CD1c-positive myeloid dendritic cell (primary cell): ENCODE data around the gene ERI3.
A peak's percentile ranks its signal among the peaks of the same experiment; 100 is the strongest.

Experiments used
- DNase-seq: peaks from one replicate; pipeline ENCODE4 v3.0.0-alpha.2; 2016; ENCODE audit errors: extremely low spot score

Gene ERI3

DNA sequence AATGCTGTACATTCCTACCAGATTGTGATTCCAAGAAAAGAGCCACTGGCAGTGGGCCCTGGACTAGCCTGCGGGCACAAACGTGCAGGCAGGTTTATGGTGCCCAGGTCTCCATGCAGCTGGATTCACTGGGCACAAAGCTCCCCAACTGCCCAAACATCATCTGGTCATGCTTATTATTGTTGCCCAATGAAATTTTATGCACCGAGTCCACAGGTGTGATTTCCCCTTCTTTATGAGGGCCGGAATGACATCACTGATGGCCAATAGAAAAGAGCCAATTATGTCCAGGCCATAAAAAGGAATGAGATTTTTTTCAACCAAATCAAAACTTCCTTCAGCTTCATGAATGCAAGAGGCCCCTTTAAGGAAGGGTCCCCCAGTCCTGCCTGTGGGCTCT, 66.2 kb downstream of the ERI3 start:
- DNase-seq: no peak

DNA sequence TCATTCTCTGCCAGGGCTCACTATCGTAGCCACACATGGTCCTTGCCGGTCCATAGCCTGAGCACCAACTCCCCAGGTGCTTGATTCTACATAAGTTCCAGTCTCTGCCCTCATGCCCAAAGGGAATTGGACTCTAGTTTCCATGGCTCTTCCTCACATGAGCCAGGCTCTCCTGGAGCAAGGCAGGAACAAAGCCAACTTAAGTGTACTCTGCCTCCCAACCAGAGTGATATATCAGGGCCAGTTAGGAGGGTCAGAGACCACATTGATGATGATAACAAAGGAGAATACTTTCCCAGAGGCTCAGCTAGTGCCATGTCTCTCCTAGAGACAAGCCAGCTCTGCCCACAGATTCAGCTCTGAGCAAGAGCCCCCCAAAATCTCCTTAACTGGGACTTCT, 70.9 kb downstream of the ERI3 start:
- DNase-seq: no peak

DNA sequence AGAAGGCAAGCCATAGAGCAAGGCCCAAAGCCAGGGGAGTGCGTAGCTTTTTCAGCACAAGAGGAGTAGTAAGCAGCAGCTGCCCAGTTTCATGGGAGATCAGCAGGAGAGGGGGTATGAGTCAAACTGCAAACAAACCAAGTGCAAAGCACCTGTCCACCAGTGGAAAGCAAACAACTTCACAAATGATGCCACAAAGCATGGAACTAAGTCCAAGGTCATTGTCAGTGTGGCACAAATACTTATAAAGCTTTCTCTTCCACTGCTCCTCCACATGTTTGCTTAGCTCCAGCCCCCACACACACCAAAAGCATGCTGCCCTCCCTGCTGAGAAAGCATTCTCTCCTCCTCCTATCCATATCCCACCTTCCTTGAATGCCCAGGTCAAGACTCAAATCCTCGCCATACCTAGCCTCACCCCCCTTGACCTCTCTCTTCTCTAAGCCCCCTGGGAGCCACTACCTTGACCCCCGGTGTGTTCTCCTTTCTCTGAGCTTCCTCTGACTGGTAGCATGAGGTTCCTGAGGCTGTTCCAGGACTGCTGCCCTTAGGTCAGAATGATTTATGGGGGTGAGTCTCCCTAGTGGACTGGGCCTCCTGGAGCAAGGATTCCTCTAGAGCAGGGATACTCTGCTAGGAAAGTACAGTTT, 71.4 kb downstream of the ERI3 start:
- no peak for DNase-seq

DNA sequence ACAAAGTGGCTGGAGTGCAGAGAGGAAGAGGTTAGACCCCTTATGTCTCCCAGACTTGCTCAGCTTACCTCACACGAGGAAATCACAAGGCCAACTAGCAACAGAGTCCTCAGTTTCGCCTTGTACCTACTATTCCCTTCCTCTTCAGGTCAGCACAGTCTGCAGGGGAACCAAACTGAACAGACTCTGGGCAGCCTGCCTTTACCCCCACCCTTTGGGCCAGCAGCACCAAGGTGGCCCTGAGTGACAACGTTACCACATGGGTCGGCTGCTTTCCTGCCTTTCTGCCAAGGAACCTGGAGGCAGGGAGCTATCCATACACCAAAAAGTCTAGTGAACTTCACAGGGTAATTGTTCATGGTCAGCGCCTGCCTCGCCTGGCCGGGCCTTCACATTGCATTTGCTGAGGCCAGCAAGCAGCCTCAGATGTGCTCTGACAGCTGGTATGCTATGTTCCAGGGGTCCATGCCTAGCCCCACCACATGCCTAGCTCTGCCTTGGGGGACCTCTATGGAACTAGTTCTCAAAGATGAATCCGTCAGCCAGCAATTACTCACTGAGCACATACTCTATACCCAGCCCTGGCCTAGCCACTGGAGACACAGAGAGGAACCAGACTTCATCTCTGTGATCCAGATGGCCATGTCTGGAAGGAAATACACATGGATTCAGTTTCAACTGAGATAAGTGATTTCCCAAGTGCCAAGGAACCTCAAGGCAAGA, 72.2 kb downstream of the ERI3 start:
- peak; percentile 4 for DNase-seq

DNA sequence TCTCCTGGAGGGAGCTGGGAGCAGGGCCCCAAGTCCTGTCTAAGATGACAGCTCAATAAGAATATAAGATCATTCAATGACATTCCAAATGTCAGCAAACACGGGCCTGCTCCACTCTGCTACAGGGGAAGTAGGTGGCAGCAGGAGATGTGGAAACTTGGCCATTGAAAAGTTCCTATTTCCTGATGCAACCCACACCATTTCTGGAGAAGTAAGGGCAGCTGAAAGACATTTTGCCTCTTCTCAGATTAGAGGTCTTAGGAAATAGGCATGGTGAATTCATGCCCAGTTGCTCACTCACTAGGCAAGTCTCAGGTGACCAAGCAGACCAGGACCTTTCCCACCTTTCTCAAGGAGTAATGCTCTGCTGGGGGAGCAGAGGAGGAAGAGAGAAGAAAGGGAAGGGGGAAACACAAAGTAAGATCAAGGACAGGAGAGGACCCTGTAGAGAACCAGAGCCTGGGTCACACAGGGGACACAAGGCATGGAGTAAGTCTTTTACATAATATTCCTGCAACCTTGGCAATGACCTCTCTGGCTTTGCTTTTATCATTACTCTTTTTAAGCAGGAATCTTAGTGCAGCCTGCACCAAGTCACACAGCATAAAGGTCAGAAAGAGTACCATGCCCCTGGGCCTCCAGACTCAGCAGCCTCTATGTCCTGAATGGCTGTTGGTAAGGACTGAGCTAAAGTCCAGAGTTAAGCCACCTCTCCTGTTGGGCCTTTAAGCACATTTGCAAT, 72.9 kb downstream of the ERI3 start:
- peak; percentile 66 for DNase-seq

DNA sequence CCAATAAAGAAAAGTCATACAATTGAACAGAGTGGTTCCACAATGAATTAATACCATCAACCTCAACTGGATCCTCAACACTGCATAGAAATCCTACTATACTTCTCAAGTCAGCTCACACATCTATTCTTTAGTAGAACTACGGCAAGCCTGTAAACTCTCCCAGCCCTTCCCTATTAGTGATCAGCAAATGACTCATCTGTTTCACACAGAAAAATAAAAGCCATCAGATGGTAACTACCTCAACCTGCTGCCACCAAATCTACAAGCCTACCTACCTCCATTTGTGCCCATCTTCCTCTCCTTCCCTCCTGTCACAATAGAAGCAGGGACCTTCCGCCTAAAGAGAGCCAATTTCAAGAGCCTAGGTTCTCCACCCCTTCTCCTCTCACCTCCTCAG, 78.2 kb downstream of the ERI3 start:
- DNase-seq: no peak

DNA sequence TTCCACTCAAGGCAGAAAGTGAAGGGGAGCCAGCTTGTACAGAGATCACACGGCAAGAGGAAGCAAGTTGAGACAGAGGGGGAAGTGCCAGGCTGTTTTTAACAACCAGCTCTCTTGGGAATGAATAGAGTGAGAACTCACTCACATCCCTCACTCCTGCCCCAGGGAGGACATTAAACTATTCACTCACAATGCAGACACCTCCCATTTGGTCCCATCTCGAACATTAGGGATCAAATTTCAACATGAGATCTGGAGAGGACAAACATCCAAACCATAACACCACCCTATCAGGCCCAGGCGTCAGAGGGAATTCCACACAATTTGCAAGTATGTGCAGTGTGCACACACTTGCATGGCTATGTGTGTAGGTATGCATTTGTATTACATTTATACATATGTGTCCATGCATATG, 79.1 kb downstream of the ERI3 start:
- peak; percentile 31 for DNase-seq

DNA sequence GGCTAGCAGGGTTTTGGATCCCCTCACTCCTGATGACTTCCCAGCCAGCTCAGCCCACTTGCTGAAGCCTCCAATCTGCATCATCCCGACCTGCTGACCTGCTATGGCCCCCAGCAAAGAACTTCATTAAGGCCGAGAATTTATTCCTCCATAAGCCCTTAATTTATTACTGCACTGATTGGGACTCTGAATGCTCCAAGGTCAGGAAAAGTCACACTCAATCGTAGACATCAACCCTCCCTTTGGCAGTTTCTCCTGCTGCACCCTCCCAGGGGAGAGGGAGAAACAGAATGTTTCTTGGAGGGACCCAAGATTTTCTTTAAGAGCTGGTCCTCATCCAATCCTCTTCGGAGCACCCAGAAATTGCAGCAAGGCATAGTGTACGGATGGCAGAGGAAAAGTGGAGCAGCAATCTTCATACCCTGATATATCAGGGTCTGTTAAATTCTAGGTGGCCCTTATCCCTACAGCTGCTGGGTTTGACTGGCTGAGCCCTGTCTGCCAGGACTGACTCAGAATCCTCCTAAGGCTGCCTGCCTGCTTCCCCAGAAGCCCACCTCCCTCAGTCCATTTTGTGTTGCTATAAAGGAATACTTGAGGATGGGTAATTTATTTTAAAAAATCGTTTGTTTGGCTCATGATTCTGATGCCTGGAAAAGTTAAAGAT, 79.6 kb downstream of the ERI3 start:
- DNase-seq: no peak

DNA sequence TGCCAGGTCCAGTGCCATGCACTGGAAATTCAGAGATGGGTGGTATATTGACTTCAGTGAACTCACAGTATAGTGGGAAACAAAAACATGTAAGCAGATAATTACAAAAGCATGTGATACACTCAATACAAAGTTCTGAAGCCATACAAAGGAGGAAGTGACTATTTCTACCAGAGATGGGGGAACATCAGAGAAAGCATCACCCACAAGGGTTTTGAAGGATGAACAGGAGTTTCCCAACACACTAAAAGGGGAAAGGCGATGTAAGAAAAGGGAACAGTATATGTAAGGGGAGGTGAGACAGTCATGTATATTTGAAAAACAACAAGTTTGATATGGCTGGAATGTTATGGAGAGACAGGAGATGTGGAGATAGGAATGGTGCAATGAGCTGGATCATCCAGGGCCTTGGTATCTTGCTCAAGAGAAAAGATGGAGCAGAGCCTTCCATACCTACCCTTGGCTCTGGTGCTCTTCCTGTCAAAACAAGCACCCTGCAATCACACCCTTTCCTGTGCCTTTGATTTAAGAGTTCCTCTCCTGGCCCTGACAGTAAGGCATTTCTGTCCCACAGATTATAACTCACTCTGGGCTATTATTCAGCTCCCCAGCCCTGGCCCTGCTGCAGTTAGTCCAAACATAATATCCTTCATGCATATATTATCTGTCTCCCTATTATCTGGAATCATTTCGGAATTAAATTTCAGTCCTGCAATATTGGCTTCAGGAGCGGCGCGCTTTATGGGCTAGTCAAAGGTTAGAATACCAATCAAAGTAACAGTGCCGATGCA, 81.3 kb downstream of the ERI3 start:
- no peak for DNase-seq

DNA sequence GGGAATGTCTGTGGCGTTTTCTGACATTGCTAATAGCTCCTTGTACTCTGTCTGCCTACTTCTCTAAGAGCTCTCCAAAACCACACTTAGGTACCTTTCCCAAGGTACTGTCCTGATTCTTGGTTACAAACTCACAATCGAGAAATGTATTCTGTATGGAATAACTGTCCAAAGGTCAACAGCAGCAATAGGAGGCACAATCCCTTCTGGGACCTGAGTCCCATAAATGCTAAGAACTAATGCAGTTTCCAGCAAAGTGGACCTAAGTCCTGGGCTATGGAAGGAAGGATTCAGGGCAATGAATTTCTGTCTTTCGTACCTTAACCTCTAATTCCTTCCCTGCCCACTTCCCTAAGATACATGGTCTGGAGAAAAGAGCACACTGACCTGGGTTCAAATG, 82.1 kb downstream of the ERI3 start:
- no peak for DNase-seq

DNA sequence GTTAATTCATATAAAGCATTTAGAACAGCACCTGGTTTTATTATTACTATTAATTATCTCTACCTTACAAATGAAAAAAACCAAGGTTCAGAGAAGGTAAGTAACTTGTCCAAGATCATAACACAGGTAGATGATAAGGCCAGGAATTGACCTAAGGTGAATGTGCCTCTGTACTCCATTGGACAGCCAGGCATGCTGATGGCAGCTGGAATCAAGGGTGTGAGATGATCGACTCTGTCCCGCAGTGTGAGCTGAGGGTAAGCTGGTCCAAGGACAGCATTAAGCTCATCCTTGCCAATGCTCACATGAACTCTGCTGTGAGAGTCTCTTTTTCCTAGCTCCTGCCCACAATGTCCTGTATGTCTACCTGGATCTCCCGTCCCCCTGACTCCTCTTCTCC, 83.4 kb downstream of the ERI3 start:
- DNase-seq: no peak

DNA sequence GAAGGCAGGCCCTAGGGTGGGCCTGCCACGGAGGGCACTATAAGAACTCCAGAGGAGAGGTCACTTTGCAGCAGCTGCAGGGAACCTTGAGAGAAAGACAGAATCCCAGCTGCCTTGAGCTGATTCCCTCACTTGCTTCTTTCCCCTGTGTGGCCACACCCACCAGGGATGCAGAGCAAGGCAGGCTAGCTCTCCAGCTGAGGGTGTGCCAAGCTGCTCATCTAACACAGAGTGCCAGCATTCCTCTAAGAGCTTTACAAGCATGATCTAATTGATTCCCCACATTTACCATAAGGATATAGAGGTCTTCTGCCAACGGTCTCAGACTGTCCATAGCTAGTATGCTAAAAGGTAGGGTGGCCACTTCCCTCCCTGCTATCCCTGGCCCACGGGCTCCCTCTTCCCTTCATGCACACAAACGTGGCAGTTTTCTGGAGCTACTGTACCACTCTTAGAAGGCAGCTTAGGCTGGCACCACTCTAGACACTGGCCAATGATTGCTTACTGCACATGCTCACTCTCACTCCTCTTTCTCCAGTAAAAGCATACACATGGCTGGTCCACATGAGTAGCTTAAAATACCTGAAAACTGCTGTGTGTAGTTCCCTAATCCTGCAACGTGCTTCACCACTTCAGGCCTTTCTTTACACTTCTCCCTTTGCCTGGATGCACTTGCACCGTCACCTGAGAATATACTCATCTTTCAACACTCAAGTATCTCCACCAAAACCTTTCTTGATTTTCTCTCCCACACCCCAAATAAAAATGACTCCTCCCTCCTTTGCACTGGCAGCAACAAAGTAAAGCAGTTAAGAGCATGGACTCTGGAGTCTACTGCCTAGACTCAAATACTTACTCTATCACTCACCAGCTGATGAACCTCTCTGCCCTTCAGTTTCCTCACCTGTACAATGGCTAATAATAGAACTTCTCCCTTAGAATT, 84.1 kb downstream of the ERI3 start:
- DNase-seq: no peak

DNA sequence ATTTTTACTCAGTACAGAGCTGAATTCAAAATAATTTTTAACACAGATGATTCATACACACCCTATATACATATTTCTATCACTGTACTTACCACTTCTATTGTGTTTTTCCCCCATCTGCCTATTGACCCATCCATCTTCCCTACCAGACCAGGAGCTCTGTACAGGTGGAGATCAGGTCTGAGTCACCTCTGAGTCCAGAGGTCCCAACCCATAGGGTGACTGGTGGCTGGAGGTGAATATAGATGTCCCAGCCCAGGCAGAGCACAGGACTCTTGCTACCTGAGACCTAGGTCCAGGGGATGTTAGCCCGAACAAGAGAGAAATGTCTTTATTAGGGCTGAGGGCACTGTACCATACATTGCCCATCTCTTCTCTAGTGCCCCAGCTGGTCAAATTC, 87.0 kb downstream of the ERI3 start:
- DNase-seq: no peak

DNA sequence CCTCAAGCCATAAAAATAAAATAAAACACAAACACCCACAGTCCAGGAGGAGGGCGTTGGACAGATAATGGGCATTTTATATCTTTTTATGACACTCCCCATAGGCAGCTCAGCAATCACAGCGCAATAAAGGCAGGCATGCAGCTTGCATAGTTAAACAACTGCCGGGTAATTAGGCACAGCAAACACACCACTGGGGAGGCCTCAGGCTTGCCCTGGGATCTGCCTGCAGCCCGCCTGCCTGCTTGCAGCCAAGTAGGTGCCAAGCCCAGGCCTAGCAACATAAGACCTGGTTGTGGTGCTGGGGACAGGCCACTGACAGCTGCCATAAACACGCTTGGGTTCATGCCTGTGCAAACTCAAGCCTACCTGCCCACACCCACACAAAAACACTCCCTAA, 87.6 kb downstream of the ERI3 start:
- no peak for DNase-seq

DNA sequence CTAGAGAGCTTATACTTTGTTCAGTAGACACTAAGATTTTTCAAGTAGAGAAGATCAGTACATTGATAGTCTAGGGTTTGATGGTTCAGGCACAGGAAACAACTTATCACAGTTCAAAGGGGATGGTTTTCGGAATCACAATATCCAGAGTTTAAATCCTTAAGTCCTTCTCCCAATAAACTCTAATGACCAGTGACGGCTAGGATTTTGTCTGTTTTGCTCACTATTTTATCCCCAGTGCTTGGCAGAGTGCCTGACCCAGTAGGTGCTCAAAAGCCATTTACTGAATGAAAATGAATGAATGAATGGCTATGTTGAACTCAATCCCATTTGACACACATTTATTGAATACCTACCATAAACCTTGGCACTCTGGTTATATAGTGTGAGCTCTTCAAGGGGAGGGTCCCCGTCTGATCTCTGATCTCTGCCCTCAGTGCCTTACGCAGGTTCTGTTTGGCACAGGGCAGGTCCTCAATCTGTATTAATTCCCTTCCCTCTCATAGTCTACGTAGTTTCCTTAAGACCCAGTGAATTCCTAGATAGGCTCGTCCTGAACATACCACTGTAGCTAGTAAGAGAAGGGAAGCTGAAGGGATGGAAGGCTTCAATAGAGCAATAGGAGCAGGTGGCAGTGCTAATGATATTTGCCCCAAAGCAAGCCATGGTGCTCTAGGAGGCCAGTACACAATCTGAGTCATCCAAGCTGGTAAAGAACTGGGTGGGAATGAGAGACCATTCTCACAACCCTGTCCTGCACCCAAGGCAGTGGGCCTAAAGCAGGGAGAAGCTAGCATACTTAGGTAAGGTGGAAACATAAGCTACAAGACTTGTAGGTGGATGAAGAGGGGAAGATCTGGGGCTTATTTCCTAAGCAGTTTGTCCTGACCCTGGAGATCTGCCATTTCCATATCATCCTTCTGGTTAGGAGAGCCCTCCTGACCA, 88.4 kb downstream of the ERI3 start:
- DNase-seq: no peak

DNA sequence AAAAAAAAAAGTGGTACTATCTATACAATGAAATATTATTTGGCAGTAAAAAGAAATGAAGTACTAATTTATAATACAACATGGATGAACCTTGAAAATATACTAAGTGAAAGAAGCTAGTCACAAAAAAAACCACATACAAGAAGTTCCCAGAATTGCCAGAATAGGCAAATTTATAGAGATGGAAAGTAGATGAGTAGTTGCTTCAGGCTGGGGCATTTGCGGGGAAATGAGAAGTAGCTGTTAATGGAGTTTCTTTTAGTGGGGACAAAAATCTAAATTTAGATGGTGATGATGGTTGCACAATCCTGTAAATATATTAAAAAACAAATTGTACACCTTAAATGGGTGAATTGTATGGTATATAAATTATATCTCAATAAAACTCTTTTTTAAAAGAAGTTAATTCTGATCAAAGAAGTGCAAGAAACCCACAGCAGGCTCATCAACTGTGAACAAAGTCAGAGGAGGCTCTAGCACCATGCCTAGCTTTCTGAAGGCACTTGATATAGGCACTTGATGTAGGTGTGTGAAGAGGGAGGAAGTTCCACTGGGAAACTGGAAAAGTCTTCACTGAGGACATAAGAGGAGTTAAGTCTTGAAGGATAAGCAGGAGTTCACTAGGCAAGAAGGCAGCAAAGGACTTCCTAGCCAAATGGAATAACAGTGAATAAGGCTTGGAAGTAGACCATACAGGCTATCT, 89.2 kb downstream of the ERI3 start:
- no peak for DNase-seq

DNA sequence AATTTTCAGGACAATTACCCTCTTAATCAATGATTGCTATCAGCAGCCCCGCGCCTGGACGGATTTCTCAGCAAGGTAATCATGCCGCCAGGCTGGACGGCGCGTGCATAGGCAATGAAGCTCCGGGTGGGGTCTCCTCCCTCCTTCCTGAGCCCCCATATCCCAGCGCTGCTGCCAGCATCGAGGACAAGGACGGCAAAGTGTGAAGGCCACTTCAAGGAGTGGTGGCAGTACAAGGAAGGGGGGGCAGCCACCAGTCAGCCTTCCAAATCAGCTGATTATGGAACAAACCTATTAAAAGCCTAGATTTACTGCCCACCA, 90.6 kb downstream of the ERI3 start:
- no peak for DNase-seq

DNA sequence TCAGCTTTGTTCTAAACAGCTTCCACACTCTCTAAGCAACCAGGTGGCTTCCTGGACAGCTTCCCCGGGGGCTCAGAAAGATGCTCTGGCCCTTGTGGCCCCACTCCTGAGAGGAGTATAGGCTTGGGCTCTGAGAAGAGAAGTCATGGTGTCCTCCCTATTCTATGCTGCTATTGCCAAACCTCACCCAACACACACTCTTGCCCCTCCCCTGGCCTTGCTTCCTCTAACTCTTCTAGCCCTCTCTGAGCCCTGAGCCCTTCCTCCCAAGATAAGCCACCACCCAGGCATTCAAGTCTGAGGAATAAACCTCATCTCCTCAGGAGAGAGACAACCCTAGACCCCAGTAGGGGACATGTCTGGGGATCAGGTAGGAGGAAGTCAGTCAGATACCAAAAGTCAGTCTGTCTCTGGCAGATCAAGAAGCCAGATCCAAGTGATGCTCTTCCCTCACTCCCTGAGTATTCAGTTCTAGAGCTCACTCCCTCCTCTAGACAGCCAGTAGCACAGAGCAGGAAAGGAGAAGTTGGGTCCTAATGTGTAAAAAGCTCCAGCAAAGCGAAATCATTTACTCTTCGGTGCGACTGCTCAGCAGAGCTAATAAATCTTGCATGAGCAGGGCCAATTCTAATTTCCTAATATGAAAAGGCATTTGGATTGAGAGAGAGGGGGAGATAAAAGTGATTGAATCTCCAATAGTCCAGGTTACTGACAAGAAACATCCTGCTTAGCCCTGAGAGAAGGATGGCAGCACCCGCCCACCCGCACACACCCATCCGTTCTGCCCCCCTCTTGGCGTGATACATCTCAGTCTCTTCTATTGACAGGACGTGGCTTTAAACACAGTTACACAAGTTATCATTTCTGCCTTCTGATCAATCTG, 91.2 kb downstream of the ERI3 start:
- DNase-seq: peak; percentile 43
